Left lung (tissue), 10 donors: ENCODE measurements around the gene PLCL1. TPM values are rescaled to one million over a fixed set of nuclear protein-coding genes. Genes with fewer than 3 reads are reported as not detected.

Experiments
- ATAC-seq: fragments of 200-7000 bp; cut with Tn5 transposase; one replicate; pipeline ENCODE4 v1.9.1; 2020; ENCODE audit warnings: moderate library complexity
- DNase-seq, 4 donors: peaks; one replicate each; pipeline ENCODE4 v3.0.0-alpha.2; 2013 to 2020
- H3K27ac ChIP-seq, 2 donors: fragments of 200-600 bp; sonication (generic) in 1 of 2; one replicate each; pipeline versions ENCODE4 v1.5.0 to v1.8.0; 2020 to 2021
- H3K27me3 ChIP-seq, 2 donors: fragments of 200-600 bp; sonication (generic) in 1 of 2; one replicate each; pipeline versions ENCODE4 v1.5.0 to v1.8.0; 2020 to 2021
- H3K36me3 ChIP-seq, 2 donors: fragments of 200-600 bp; sonication (generic) in 1 of 2; one replicate each; pipeline versions ENCODE4 v1.5.0 to v1.8.0; 2020 to 2021
- H3K4me1 ChIP-seq, 2 donors: fragments of 200-600 bp; one replicate each; pipeline ENCODE4 v1.8.0; 2021
- H3K4me3 ChIP-seq, 2 donors: fragments of 200-600 bp; sonication (generic) in 1 of 2; one replicate each; pipeline versions ENCODE4 v1.5.0 to v1.8.0; 2020 to 2021; ENCODE audit warnings: mild to moderate bottlenecking in 1 of 2
- H3K9me3 ChIP-seq, 2 donors: fragments of 200-600 bp; sonication (generic) in 1 of 2; one replicate each; pipeline versions ENCODE4 v1.5.0 to v1.8.0; 2020 to 2021
- CTCF ChIP-seq, 2 donors: fragments of 200-600 bp; sonication (generic) in 1 of 2; IDR thresholded peaks; one replicate each; pipeline versions ENCODE4 v1.5.0 to v1.8.0; 2021; ENCODE audit warnings: antibody characterized with exemption in 2 of 2
- intact Hi-C, 2 donors: fragments of 100-400 bp; cut with DNase I; formaldehyde crosslinking; loops; one replicate each; pipeline versions ENCODE4 v1.11.2 to v1.14.2; 2022
- polyA plus RNA-seq, 6 donors: library from polyadenylated mRNA; unstranded; fragments of 120-200 nt; gene quantifications; one replicate each; pipeline ENCODE4 v1.2.1, GENCODE V29; 2013; ENCODE audit not compliant: insufficient read length in 6 of 6
- total RNA-seq, 2 donors: library from RNA; stranded (reverse); fragmentation: NEBNext Ultra II Directional; extraction: Animal tissue kit (Norgen Biotek cat#: 25700); gene quantifications; one replicate each; pipeline ENCODE4 v1.2.1, GENCODE V29; 2021
- donor health status: DM: no; HTN: yes; CAD: no.
- donor health status: DM: no; HTN: no; CAD: no.

The PLCL1 gene
- total and polyA plus RNA-seq, 8 donors, result 3.4 to 15.3 (median 10.3) TPM

GRCh38 chr2:197985029-197985638 is 180.7 kb downstream of the PLCL1 start:
- DNase-seq, result no peak
- intact Hi-C loops, result no loop called here
- no peak for TF ChIP-seq CTCF (IDR thresholded peaks at IDR 0.05)

GRCh38 chr2:197986977-197987376 is 182.6 kb downstream of the PLCL1 start:
- ATAC-seq (no peak), DNase-seq (no peak)
- intact Hi-C loops, result no loop called here
- Histone ChIP-seq H3K27me3 (no peaks in the 10 kb centered on the region), H3K4me3 (no peak overlapping the region), H3K36me3 (no peaks in the 10 kb centered on the region), H3K4me1 (no peaks in the 10 kb centered on the region), H3K9me3 (no peaks in the 10 kb centered on the region), H3K27ac (no peak overlapping the region)
- no peak for TF ChIP-seq CTCF (IDR thresholded peaks at IDR 0.05)

More at GRCh38 chr2:197985029-197985638, 180.7 kb downstream of the PLCL1 start:
- Histone ChIP-seq H3K4me1 (no peaks in the 10 kb centered on the region), H3K4me3 (no peak overlapping the region), H3K27me3 (no peaks in the 10 kb centered on the region), H3K27ac (no peak overlapping the region), H3K9me3 (no peaks in the 10 kb centered on the region), H3K36me3 (no peaks in the 10 kb centered on the region)
- ATAC-seq, result no peak

GRCh38 chr2:197990356-197990755 is 186.0 kb downstream of the PLCL1 start:
- Histone ChIP-seq H3K27me3 (no peaks in the 10 kb centered on the region), H3K27ac (no peak overlapping the region), H3K36me3 (no peaks in the 10 kb centered on the region), H3K4me3 (no peak overlapping the region), H3K9me3 (no peaks in the 10 kb centered on the region), H3K4me1 (no peaks in the 10 kb centered on the region)
- ATAC-seq, result no peak
- intact Hi-C loops, result no loop called here
- no peak for DNase-seq
- TF ChIP-seq CTCF (IDR thresholded peaks at IDR 0.05), result no peak

- Histone ChIP-seq H3K9me3 (no peaks in the 10 kb centered on the region), H3K4me3 (no peak overlapping the region), H3K36me3 (no peaks in the 10 kb centered on the region), H3K4me1 (no peaks in the 10 kb centered on the region), H3K27me3 (no peaks in the 10 kb centered on the region), H3K27ac (no peak overlapping the region)
- intact Hi-C loops, result no loop called here
- ATAC-seq, result no peak
- no peak for TF ChIP-seq CTCF (IDR thresholded peaks at IDR 0.05)
- DNase-seq, result no peak
Observed at GRCh38 chr2:197992482-197993133, 188.2 kb downstream of the PLCL1 start.

- intact Hi-C loops, result no loop called here
- no peak for ATAC-seq
- no peak for TF ChIP-seq CTCF (IDR thresholded peaks at IDR 0.05)
Observed at GRCh38 chr2:197993363-197993762, 189.0 kb downstream of the PLCL1 start.

More at GRCh38 chr2:197993363-197993762, 189.0 kb downstream of the PLCL1 start:
- DNase-seq, result no peak
- Histone ChIP-seq H3K36me3 (no peaks in the 10 kb centered on the region), H3K9me3 (no peaks in the 10 kb centered on the region), H3K27me3 (no peaks in the 10 kb centered on the region), H3K4me1 (no peaks in the 10 kb centered on the region), H3K4me3 (no peak overlapping the region), H3K27ac (no peak overlapping the region)
